ENCODE results near the gene HPS1.

The HPS1 gene

GRCh38 chr10:98374217-98374985, 72.3 kb downstream of the HPS1 start:
- H3K9ac ChIP-seq (ENCODE audit: low read length), result no peak overlapping the region
- H3K9me3 ChIP-seq (ENCODE audit: insufficient read depth, low read length), result no peaks in the 10 kb centered on the region
- no peaks in the 10 kb centered on the region for H3K9me2 ChIP-seq (replicated peaks; ENCODE audit: insufficient read depth, low read length)
- no peak overlapping the region for H3K27ac ChIP-seq (ENCODE audit: low read depth, low read length)
- H3K79me2 ChIP-seq (ENCODE audit: insufficient read depth, low read length), result no peaks in the 10 kb centered on the region
- no peak overlapping the region for H3K4me3 ChIP-seq (ENCODE audit: insufficient read depth, low read length, poor library complexity, severe bottlenecking)
- H3K27me3 ChIP-seq (ENCODE audit: low read length), result no peaks in the 10 kb centered on the region
- no peak overlapping the region for H2AFZ ChIP-seq (ENCODE audit: low read depth, low read length, severe bottlenecking)
- no peak for TF ChIP-seq EZH2phosphoT487 (conservative IDR thresholded peaks at IDR 0.05; ENCODE audit: low read length)
- H3F3A ChIP-seq (ENCODE audit: insufficient read depth), result no peaks in the 10 kb centered on the region
- no peak overlapping the region for H3K4me2 ChIP-seq (ENCODE audit: low read depth, low read length, poor library complexity, severe bottlenecking)
- H4K20me1 ChIP-seq (ENCODE audit: low read depth, low read length), result no peaks in the 10 kb centered on the region
- no peaks in the 10 kb centered on the region for H3K36me3 ChIP-seq (ENCODE audit: low read length)

- H4K20me1 ChIP-seq (ENCODE audit: low read depth, low read length), result no peaks in the 10 kb centered on the region
- no peak overlapping the region for H2AFZ ChIP-seq (ENCODE audit: low read depth, low read length, severe bottlenecking)
- TF ChIP-seq EZH2phosphoT487 (conservative IDR thresholded peaks at IDR 0.05; ENCODE audit: low read length), result no peak
- TF ChIP-seq CTCF (IDR thresholded peaks at IDR 0.05; ENCODE audit: insufficient read depth, low read length, poor library complexity, severe bottlenecking), result no peak
- H3K4me3 ChIP-seq (ENCODE audit: insufficient read depth, low read length, poor library complexity, severe bottlenecking), result no peak overlapping the region
- no peaks in the 10 kb centered on the region for H3K9me2 ChIP-seq (replicated peaks; ENCODE audit: insufficient read depth, low read length)
- no peak overlapping the region for H3K9ac ChIP-seq (ENCODE audit: low read length)
- H3F3A ChIP-seq (ENCODE audit: insufficient read depth), result no peaks in the 10 kb centered on the region
- H3K79me2 ChIP-seq (ENCODE audit: insufficient read depth, low read length), result no peaks in the 10 kb centered on the region
- H3K4me2 ChIP-seq (ENCODE audit: low read depth, low read length, poor library complexity, severe bottlenecking), result no peak overlapping the region
- H3K9me3 ChIP-seq (ENCODE audit: insufficient read depth, low read length), result no peaks in the 10 kb centered on the region
- no peak overlapping the region for H3K27ac ChIP-seq (ENCODE audit: low read depth, low read length)
- no peaks in the 10 kb centered on the region for H3K36me3 ChIP-seq (ENCODE audit: low read length)
- no peaks in the 10 kb centered on the region for H3K27me3 ChIP-seq (ENCODE audit: low read length)
Observed at GRCh38 chr10:98373260-98374040, 73.3 kb downstream of the HPS1 start.

GRCh38 chr10:98370831-98371820, 75.6 kb downstream of the HPS1 start:
- Histone ChIP-seq H4K20me1 (ENCODE audit: low read depth, low read length) (no peaks in the 10 kb centered on the region), H3K9ac (ENCODE audit: low read length) (no peak overlapping the region), H3K9me3 (ENCODE audit: insufficient read depth, low read length) (no peaks in the 10 kb centered on the region), H3K27ac (ENCODE audit: low read depth, low read length) (no peak overlapping the region), H3F3A (ENCODE audit: insufficient read depth) (no peaks in the 10 kb centered on the region), H3K36me3 (ENCODE audit: low read length) (no peaks in the 10 kb centered on the region), H3K9me2 (replicated peaks; ENCODE audit: insufficient read depth, low read length) (no peaks in the 10 kb centered on the region), H3K4me2 (ENCODE audit: low read depth, low read length, poor library complexity, severe bottlenecking) (no peak overlapping the region), H3K27me3 (ENCODE audit: low read length) (no peaks in the 10 kb centered on the region), H3K79me2 (ENCODE audit: insufficient read depth, low read length) (no peaks in the 10 kb centered on the region), H2AFZ (ENCODE audit: low read depth, low read length, severe bottlenecking) (no peak overlapping the region), H3K4me3 (ENCODE audit: insufficient read depth, low read length, poor library complexity, severe bottlenecking) (no peak overlapping the region)
- no peak for TF ChIP-seq CTCF (IDR thresholded peaks at IDR 0.05; ENCODE audit: insufficient read depth, low read length, poor library complexity, severe bottlenecking)
- TF ChIP-seq EZH2phosphoT487 (conservative IDR thresholded peaks at IDR 0.05; ENCODE audit: low read length), result no peak

Data from SU-DHL-6 (cell line).